Neuron (in vitro differentiated cells): ENCODE data around the gene ATAT1.
A peak's percentile ranks its signal among the peaks of the same experiment; 100 is the strongest.

Source experiments
- H2AFZ ChIP-seq: one replicate; pipeline ENCODE4 v1.6.1; 2013; ENCODE audit warnings: low read depth, mild to moderate bottlenecking, inconsistent platforms, low read length, moderate library complexity
- H3K27me3 ChIP-seq: one replicate; pipeline ENCODE4 v1.6.1; 2013; ENCODE audit warnings: low read length; ENCODE audit not compliant: insufficient read depth
- H3K36me3 ChIP-seq: one replicate; pipeline ENCODE4 v1.6.1; 2013; ENCODE audit warnings: low read length; ENCODE audit not compliant: insufficient read depth
- H3K4me1 ChIP-seq: one replicate; pipeline ENCODE4 v1.6.1; 2013; ENCODE audit warnings: low read length; ENCODE audit not compliant: insufficient read depth
- H3K4me3 ChIP-seq: 2 replicates; pipeline ENCODE4 v1.5.1; 2013; ENCODE audit warnings: mild to moderate bottlenecking, low read length, moderate library complexity
- H3K9me3 ChIP-seq: one replicate; pipeline ENCODE4 v1.6.1; 2013; ENCODE audit warnings: low read length

Gene ATAT1

DNA sequence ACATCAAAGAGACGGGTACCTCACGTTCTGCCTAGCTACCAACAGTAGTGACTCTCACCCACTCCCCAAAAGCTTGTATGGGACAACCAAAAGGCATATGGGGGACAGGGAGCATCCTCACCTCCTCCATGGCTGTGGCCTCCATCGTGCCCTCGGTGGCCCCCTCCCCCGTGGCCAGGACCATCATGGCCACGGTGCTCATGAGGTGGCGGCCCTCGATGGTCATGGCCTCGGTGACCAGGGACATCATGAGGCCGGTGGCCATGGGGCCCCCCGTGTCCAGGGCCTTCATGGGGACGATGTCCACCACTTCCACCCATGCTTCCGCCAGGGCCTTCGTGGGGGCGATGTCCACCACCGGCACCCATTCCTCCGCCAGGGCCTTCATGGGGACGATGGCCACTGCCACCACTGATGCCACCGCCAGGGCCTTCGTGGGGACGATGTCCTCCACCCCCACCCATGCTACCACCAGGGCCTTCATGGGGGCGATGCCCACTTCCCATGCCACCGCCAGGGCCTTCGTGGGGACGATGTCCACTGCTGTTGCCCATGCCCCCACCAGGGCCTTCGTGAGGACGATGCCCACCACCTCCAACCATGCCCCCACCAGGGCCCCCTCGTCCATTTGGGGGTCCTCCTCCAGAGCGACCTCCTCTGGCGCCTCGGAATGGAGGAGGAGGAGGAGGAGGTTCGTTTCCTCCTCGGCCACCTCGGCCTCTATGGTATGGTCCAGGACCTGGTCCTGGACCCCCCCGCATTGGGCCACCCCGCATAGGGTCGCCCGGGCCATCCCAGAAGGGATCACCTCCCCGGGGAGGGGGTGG, 24.6 kb upstream of the ATAT1 start:
- no peaks in the 10 kb centered on the region for H3K27me3 ChIP-seq
- no peak overlapping the region for H2AFZ ChIP-seq
- no peaks in the 10 kb centered on the region for H3K4me1 ChIP-seq
- H3K9me3 ChIP-seq, result no peaks in the 10 kb centered on the region
- peaks cover 67% of the 10 kb centered on the region for H3K36me3 ChIP-seq
- H3K4me3 ChIP-seq, result no peak overlapping the region

DNA sequence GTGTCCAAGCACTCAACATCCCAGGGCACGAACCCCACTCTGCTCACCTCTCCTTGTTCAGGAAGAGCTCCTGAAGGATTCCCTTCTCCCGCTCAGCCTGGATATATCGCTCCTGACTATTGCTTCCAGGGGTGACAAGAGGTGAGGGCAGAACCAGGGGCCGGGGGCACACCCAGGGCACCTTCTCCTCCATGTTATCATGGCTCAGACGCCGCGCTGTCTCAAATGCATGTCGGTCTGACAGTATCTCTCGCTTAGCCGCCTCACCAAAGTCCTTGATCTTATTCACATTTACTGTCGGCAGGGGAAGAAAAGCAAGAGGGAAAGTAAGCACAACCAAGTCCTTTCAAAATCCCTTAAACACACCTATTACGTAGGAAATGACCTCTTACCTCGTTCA, 22.7 kb upstream of the ATAT1 start:
- H3K27me3 ChIP-seq, result no peaks in the 10 kb centered on the region
- H3K36me3 ChIP-seq, result peaks cover 85% of the 10 kb centered on the region
- no peak overlapping the region for H3K4me3 ChIP-seq
- H2AFZ ChIP-seq, result no peak overlapping the region
- H3K9me3 ChIP-seq, result no peaks in the 10 kb centered on the region
- no peaks in the 10 kb centered on the region for H3K4me1 ChIP-seq

DNA sequence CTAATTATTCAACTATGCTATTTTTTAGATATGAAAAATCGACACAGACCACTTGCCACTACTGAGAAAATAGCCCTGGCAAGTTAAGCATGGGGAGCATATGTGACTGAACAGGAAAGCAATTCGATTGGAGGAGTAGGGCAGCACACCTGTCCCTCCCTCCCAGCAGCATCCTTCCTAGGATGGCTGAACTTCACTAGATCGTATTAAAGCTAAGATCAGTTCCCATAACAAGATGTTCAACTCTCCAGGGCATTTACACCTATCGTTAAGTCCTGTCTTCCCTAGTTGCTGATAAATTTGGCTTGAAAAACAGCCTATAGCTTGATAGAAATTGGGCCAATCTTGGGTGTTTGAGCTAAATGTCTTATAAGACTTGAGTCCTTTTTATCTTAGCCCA, 16.6 kb upstream of the ATAT1 start:
- Histone ChIP-seq H2AFZ (no peak overlapping the region), H3K27me3 (no peaks in the 10 kb centered on the region), H3K9me3 (no peaks in the 10 kb centered on the region), H3K36me3 (peaks cover 66% of the 10 kb centered on the region), H3K4me1 (peaks cover 15% of the 10 kb centered on the region), H3K4me3 (no peak overlapping the region)

DNA sequence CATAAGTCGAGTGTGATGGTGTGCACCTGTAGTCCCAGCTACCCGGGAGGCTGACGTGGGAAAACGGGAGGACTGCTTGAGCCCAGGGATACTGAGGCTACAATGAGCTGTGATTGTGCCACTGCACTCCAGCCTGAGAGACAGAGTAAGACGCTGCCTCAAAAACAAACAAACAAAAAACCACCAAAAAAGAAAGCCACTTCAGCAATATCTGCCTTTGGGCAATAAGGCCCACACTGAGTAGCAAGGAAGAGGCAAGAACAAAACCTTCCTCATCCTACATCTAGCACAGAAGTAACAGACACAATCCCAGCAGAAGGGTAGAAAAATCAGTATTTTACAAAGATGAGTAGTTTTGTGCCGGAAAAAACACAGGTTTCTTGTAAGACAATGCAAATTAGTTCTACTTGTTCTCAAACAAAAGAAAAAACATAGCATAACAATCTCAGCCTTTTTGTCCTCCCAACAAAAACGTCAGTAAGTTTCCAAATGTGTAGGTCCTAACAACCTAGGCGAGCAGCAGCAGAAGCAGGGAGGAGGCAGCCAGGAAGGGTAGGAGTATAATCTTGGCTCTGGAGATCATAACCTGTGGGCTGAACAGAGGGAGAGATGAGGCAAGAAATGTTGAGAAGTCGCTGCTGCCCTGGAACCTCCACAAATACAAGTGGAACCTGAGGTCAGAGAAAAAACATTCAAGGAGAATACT, 15.4 kb upstream of the ATAT1 start:
- H3K9me3 ChIP-seq, result no peaks in the 10 kb centered on the region
- no peak overlapping the region for H2AFZ ChIP-seq
- H3K4me3 ChIP-seq, result no peak overlapping the region
- H3K4me1 ChIP-seq, result peaks cover 22% of the 10 kb centered on the region
- no peaks in the 10 kb centered on the region for H3K27me3 ChIP-seq
- H3K36me3 ChIP-seq, result peaks cover 61% of the 10 kb centered on the region

DNA sequence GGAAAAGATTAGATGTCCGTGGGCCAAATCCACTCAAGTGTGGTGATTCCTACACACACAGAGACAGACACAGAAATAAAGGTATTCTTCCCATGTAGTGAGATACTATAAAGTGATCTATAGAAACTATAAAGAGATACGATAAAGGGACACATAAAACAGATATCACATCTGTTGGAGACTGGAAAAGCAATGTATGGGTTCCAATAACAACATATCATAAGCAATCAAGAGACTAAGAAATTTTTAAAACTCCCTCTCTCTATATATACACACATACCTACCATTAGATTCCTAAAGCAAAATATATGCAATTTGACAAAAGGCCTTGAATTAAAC, 14.8 kb upstream of the ATAT1 start:
- peaks cover 61% of the 10 kb centered on the region for H3K36me3 ChIP-seq
- H2AFZ ChIP-seq, result no peak overlapping the region
- H3K4me3 ChIP-seq, result no peak overlapping the region
- peaks cover 22% of the 10 kb centered on the region for H3K4me1 ChIP-seq
- H3K27me3 ChIP-seq, result no peaks in the 10 kb centered on the region
- no peaks in the 10 kb centered on the region for H3K9me3 ChIP-seq

DNA sequence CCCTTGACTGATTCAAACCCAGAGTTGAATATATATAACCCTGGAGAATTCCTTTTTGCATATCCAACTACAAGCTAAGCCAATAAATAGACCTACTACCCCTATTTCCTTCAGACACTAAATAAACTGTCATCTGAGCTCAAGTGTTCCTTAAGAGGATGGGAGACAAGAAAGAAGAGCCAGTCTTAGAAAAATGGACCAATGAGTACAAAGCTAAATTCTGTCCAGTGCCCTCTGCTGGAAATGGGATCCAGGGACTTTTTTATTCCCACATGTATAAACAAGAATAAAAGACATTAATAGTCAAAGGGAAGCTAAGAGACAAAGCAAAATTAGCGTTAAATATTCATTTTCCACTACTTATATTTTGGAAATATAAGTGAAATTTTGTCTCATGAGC, 14.5 kb upstream of the ATAT1 start:
- peaks cover 58% of the 10 kb centered on the region for H3K36me3 ChIP-seq

DNA sequence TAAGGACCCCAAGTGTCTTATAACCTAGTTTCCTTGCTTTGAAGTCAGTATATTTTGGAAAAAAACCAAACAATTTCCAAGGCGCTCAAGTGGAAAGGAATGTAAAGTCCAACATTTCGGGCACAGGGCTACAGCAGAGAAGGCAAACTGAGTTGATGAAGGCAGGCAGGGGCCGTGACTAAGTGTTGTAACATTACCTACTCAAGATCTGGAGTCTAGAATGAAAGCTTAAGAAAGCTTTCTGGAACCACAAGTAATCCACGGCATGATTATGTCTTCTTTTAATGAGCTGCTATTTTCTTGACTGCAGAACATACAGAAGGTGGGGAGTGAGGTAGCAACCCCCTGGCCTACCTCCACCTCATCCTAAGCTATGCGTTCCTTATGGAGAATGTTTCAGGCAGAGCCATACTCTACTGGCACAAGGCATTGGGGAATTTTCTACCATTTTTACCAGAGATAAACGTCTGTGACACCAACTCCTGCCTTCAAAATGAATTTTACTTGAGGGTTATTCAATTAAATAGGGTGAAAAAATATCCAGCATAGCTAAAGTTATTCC, 13.9 kb upstream of the ATAT1 start:
- Histone ChIP-seq H3K4me3 (no peak overlapping the region), H3K27me3 (no peaks in the 10 kb centered on the region), H3K36me3 (peaks cover 53% of the 10 kb centered on the region), H3K4me1 (peaks cover 22% of the 10 kb centered on the region), H3K9me3 (no peaks in the 10 kb centered on the region), H2AFZ (no peak overlapping the region)

More for the DNA sequence above, 14.5 kb upstream of the ATAT1 start:
- Histone ChIP-seq H2AFZ (no peak overlapping the region), H3K4me3 (no peak overlapping the region), H3K9me3 (no peaks in the 10 kb centered on the region), H3K4me1 (peaks cover 22% of the 10 kb centered on the region), H3K27me3 (no peaks in the 10 kb centered on the region)

DNA sequence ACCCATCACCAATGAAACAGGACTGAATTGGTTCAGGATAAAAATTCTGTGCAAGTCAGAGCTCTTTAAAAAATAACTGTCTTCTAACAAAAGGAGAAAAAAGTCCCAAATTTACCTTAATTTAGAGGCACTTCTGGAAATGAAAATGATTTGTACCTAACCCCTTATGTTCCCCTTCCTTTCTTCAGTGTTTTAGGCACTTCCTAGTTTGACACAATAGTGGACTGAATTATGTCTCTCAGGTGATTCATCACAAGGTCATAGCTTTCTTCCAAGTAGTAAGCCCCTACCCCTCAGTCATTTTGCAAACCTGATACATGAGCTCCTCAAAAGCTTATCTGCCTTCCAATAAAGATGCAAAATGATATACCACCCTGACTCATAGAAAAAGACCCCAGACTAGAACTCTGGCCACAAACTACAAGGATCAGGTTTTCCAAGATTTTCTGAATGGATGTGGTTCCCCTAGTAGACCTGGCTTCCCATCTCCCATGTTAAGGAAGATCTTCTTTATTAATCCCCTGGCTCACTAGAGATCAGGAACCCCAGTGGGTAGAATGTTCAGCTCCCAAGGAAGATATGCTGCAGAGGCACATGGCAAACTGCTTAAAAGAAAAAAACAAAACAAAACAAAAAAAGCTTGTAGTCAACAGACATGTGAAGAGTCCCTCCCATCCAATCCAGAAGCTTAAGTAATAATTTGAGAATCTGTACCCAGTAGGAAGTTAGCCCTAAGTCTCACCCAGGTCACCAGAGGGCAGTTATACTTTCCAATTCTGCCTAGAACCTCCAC, 13.2 kb upstream of the ATAT1 start:
- no peak overlapping the region for H2AFZ ChIP-seq
- peaks cover 24% of the 10 kb centered on the region for H3K4me1 ChIP-seq
- peaks cover 46% of the 10 kb centered on the region for H3K36me3 ChIP-seq
- no peaks in the 10 kb centered on the region for H3K27me3 ChIP-seq
- no peak overlapping the region for H3K4me3 ChIP-seq
- no peaks in the 10 kb centered on the region for H3K9me3 ChIP-seq

DNA sequence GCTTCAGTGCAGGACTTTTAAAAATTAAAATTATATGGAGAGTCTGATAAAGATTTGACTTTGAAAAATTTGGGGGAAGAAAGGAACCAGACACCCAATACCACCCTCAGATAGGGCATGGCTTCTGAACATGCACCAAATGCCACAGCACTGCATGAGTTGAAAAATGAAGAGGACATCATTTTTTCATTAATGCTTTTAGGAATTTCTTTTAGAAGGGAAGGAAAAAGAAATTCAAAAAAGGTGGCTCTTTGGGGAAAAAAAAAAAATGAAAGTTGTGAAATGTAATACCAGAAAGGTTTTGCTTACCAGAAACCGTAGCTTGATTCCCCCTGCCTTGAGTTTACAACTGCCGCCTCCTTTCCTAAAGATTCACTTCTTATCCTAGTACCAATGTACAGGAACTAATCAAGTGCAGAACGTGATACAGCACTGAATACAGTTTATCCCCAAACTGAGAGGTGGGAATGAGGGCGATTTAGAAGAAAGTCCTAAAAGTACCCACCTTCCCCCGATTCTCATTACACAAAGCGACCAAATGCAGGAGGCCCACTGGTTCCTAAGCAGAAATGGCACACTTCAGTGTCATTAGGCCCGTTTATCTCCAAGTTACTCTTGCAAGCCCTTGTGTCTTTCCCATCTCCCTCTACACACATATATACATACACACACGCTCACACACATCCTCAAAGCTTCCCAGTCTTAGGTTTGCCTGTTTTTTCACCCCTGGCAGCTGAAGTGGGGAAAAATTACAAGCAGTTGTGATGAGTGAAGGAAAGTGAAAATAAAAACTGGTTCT, 12.4 kb upstream of the ATAT1 start:
- Histone ChIP-seq H2AFZ (no peak overlapping the region), H3K9me3 (no peaks in the 10 kb centered on the region), H3K4me3 (peak overlapping the region; percentile 90), H3K27me3 (no peaks in the 10 kb centered on the region), H3K36me3 (peaks cover 39% of the 10 kb centered on the region), H3K4me1 (peaks cover 27% of the 10 kb centered on the region)

DNA sequence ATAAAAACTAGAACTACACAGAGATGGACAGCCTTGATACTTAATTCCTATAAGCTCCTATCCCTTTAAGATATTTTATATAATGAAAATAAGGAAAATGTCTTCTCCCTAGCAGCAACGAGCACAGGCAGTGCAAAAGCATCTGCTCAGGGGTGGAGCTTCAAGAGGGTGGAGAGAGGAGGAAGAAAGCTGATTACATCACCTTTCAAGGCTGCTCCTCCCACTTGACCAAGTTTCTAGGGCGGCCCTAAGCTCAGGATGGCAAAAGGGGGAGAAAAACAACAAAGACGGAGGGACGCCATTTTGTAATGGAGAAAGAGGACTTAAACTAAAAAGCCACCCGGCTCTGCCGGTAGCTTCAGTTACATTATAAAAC, 11.8 kb upstream of the ATAT1 start:
- peaks cover 39% of the 10 kb centered on the region for H3K36me3 ChIP-seq
- peak overlapping the region; percentile 90 for H3K4me3 ChIP-seq
- H3K9me3 ChIP-seq, result no peaks in the 10 kb centered on the region
- H3K4me1 ChIP-seq, result peaks cover 27% of the 10 kb centered on the region
- no peaks in the 10 kb centered on the region for H3K27me3 ChIP-seq
- H2AFZ ChIP-seq, result no peak overlapping the region

DNA sequence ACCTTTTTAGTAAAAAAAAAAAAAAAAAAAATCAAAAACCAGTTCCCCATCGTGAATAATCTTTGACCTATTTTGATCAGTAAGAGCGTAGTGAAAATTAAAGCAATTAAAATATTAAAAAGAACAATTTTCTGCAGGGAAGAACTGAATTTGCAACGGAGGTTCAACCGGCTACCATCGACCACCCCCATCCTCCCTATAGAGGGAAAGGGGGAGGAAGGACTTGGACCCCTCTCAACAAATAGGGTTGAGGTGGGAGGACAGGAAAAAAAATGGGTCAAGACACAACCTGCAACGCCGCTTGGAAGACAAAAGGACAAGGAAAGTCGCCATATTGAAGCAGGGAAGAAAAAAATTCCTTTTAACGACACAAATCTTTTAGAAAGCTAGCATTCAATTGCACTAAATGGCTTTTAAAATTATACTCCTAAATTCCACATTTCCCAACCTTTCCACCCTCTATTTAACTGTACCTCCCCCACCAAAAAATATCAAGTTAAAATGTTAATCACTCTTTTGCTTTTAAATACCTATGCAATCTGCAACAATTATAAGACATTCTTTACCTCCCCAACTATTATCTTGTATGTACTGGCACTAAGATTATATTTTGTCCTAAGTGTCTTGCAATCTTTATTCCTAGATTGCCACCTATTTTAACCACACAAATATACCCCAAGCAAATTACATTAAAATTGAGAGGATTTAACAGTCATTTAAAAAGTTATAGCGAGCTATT, 11.3 kb upstream of the ATAT1 start:
- no peak overlapping the region for H2AFZ ChIP-seq
- H3K36me3 ChIP-seq, result peaks cover 33% of the 10 kb centered on the region
- H3K9me3 ChIP-seq, result no peaks in the 10 kb centered on the region
- H3K4me1 ChIP-seq, result peaks cover 27% of the 10 kb centered on the region
- H3K4me3 ChIP-seq, result peak overlapping the region; percentile 90
- H3K27me3 ChIP-seq, result no peaks in the 10 kb centered on the region
